Ovary (tissue), 9 donors: ENCODE data around the gene RDH12. TPM values are rescaled to one million over a fixed set of nuclear protein-coding genes. Genes with fewer than 3 reads are reported as not detected.

ENCODE experiments used
- DNase-seq, 5 donors: peaks; one replicate each; pipeline ENCODE4 v3.0.0-alpha.2; 2019 to 2020
- H3K27ac ChIP-seq, 2 donors: fragments of 200-600 bp; one replicate each; pipeline versions ENCODE4 v1.5.1 to v1.8.0; 2019 to 2022
- H3K27me3 ChIP-seq: fragments of 200-600 bp; one replicate; pipeline ENCODE4 v1.8.0; 2022
- H3K36me3 ChIP-seq: fragments of 200-600 bp; sonication (generic); one replicate; pipeline ENCODE4 v1.5.1; 2019
- H3K4me1 ChIP-seq: one replicate; pipeline ENCODE4 v1.8.1; 2013; ENCODE audit warnings: mild to moderate bottlenecking, moderate library complexity; ENCODE audit not compliant: insufficient read depth
- H3K4me3 ChIP-seq: fragments of 200-600 bp; sonication (generic); one replicate; pipeline ENCODE4 v1.5.1; 2017
- H3K9me3 ChIP-seq, 2 donors: fragments of 200-600 bp in 1 of 2; sonication (generic) in 1 of 2; one replicate each; pipeline versions ENCODE4 v1.5.1 to v1.8.1; 2013 to 2019; ENCODE audit warnings: mild to moderate bottlenecking in 1 of 2, moderate library complexity in 1 of 2
- EP300 ChIP-seq: sonication (generic); formaldehyde crosslinking; IDR thresholded peaks from one replicate; pipeline ENCODE4 v1.6.1; 2017; ENCODE audit warnings: antibody characterized with exemption
- POLR2A ChIP-seq: fragments of 450-650 bp; IDR thresholded peaks from one replicate; pipeline ENCODE4 v1.6.1; 2017; ENCODE audit warnings: antibody characterized with exemption, mild to moderate bottlenecking, moderate library complexity
- WGBS, 3 donors: extraction: QIAGEN DNeasy Blood & Tissue Kit in 1 of 3; methylation state at CpG; one replicate each; pipeline versions ENCODE4 v1.1.5 to v1.1.7; 2013 to 2017; 5-methylcytosine and 5-hydroxymethylcytosine counted together
- intact Hi-C, 4 donors: fragments of 100-400 bp; cut with DNase I; formaldehyde crosslinking; loops; one replicate each; pipeline versions ENCODE4 v1.11.0 to v1.15.1; 2022 to 2023
- polyA plus RNA-seq, 2 donors: library from polyadenylated mRNA; stranded (reverse); fragments of 200-250 nt in 1 of 2; fragments of 350-450 nt in 1 of 2; fragmentation: Illumina TruSeq in 1 of 2; extraction: RNeasy Lipid Tissue Mini Kit (QIAGEN cat#74804) in 1 of 2; gene quantifications; one replicate each; pipeline ENCODE4 v1.2.3, GENCODE V29; 2013 to 2014
- total RNA-seq, 7 donors: library from RNA; depleted of rRNA in 2 of 7; stranded (reverse); fragments of >200 nt in 2 of 7; fragmentation: NEBNext Ultra II Directional in 3 of 7; extraction: Animal tissue kit (Norgen Biotek cat#: 25700) in 3 of 7; gene quantifications; one replicate each; pipeline versions ENCODE4 v1.1.0 to v1.2.4, GENCODE V29; 2016 to 2023
- TF ChIP-seq, protein P1 (sequence below), 3 donors: fragments of 450-650 bp in 2 of 3; fragments of 200-600 bp in 1 of 3; IDR thresholded peaks; one replicate each; pipeline versions ENCODE4 v1.5.1 to v1.8.0; 2016 to 2022; ENCODE audit warnings: antibody characterized with exemption in 3 of 3, mild to moderate bottlenecking in 1 of 3
- donor health status: DM: no; HTN: no; CAD: no; lungs with moderate emphysema.
- donor health status: DM: no; HTN: no; CAD: no.
- donor health status: Bipolar disorder and iron deficiency.
- donor health status: DM: yes; HTN: yes; CAD: no.
- donor health status: DM: no; HTN: no; CAD: no.
- donor health status: DM: yes; HTN: yes; CAD: no.

RDH12 gene
- total and polyA plus RNA-seq, 9 donors: 0.10 to 0.30 TPM; not detected in 7

DNA sequence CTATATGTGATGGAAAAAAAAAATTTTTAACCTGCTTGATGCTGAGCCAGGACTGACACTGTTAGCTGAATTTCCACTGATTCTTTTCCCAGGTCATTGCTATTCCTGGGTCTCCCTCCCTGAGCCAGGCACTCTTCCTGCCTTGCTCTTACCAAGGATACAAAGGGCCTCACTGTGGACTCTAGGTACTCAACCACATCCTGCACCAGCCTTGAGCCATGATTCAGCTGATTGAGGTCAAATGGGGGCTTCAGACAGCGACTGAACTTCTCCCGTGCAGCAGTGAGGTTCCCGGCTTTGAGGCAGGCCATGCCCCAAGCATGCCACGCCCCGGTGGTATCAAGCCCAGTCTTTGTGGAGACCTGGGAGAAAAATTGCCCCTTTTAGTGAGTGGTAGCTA is 60.4 kb downstream of the RDH12 start:
- H3K27me3 ChIP-seq: no peaks in the 10 kb centered on the region
- H3K27ac ChIP-seq: no peak overlapping the region
- 83 to 92% (median 85%) methylated on average over 5 of the region's 5 CpGs for WGBS, 3 donors
- no peak for TF ChIP-seq EP300
- TF ChIP-seq, protein P1, sequence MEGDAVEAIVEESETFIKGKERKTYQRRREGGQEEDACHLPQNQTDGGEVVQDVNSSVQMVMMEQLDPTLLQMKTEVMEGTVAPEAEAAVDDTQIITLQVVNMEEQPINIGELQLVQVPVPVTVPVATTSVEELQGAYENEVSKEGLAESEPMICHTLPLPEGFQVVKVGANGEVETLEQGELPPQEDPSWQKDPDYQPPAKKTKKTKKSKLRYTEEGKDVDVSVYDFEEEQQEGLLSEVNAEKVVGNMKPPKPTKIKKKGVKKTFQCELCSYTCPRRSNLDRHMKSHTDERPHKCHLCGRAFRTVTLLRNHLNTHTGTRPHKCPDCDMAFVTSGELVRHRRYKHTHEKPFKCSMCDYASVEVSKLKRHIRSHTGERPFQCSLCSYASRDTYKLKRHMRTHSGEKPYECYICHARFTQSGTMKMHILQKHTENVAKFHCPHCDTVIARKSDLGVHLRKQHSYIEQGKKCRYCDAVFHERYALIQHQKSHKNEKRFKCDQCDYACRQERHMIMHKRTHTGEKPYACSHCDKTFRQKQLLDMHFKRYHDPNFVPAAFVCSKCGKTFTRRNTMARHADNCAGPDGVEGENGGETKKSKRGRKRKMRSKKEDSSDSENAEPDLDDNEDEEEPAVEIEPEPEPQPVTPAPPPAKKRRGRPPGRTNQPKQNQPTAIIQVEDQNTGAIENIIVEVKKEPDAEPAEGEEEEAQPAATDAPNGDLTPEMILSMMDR (IDR thresholded peaks at IDR 0.05): no peak
- no peak for TF ChIP-seq POLR2A
- no peaks in the 10 kb centered on the region for H3K36me3 ChIP-seq
- H3K4me1 ChIP-seq: no peaks in the 10 kb centered on the region
- H3K4me3 ChIP-seq: no peak overlapping the region
- intact Hi-C loops: no loop called here
- no peaks in the 10 kb centered on the region for H3K9me3 ChIP-seq
- no peak for DNase-seq

DNA sequence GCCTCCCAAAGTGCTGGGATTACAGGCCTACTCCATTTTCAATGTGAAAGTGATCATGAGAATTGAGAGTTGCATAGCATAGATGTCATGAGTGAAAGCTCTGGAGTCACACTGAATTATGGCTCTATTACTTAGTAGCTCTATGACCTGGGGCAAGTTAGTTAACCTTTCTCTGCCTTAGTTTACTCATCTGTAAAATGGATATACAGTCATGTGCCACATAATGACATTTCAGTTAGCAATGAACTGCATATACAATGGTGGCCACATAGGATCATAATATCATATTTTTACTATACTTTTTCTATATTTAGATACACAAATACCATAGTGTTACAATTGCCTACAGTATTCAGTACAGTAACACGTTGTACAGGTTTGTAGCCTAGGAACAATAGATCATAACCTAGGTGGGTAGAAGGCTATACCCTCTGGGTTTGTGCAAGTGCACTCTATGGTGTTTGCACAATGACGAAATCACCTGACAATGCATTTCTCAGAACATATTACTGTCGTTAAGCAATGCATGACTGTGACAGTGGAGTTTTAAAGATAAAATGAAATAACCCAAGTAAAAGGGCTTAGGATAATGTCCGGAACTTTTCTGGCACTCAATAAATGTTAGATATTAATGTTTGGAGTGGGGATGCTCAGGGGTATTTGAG is 61.6 kb downstream of the RDH12 start:
- no peak for TF ChIP-seq POLR2A
- TF ChIP-seq EP300: no peak
- TF ChIP-seq, protein P1 (IDR thresholded peaks at IDR 0.05): no peak
- Histone ChIP-seq H3K27me3 (no peaks in the 10 kb centered on the region), H3K4me3 (no peak overlapping the region), H3K27ac (no peak overlapping the region), H3K4me1 (no peaks in the 10 kb centered on the region), H3K36me3 (no peaks in the 10 kb centered on the region), H3K9me3 (no peaks in the 10 kb centered on the region)
- intact Hi-C loops: no loop called here
- DNase-seq: no peak
- 85 to 91% (median 87%) methylated on average over 4 of the region's 4 CpGs for WGBS, 3 donors

DNA sequence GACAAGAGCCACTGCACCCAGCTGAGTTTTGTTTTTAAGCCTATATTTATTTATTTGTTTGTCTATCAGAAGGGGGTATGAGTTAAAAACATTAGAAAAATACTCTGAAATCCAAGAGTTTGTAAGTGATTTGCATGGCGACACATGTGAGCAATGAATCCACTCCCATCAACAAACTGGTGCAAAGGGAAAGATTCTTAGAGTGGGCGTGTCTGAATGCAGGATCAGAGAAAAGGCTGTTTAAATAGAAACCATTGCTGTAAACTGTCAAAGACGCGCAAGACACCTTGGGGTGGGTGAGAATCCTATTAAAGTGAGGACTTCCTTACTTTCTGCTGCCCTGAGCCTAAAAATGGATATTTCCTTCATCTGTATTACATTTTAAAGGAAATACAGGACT is 62.8 kb downstream of the RDH12 start:
- no peaks in the 10 kb centered on the region for H3K36me3 ChIP-seq
- DNase-seq: no peak
- no peaks in the 10 kb centered on the region for H3K9me3 ChIP-seq
- no peak overlapping the region for H3K27ac ChIP-seq
- no peaks in the 10 kb centered on the region for H3K27me3 ChIP-seq
- no peak overlapping the region for H3K4me3 ChIP-seq
- intact Hi-C loops: no loop called here
- TF ChIP-seq EP300: no peak
- TF ChIP-seq, protein P1 (IDR thresholded peaks at IDR 0.05): no peak
- no peak for TF ChIP-seq POLR2A
- 88 to 95% (median 92%) methylated on average over 4 of the region's 4 CpGs for WGBS, 3 donors
- H3K4me1 ChIP-seq: no peaks in the 10 kb centered on the region

DNA sequence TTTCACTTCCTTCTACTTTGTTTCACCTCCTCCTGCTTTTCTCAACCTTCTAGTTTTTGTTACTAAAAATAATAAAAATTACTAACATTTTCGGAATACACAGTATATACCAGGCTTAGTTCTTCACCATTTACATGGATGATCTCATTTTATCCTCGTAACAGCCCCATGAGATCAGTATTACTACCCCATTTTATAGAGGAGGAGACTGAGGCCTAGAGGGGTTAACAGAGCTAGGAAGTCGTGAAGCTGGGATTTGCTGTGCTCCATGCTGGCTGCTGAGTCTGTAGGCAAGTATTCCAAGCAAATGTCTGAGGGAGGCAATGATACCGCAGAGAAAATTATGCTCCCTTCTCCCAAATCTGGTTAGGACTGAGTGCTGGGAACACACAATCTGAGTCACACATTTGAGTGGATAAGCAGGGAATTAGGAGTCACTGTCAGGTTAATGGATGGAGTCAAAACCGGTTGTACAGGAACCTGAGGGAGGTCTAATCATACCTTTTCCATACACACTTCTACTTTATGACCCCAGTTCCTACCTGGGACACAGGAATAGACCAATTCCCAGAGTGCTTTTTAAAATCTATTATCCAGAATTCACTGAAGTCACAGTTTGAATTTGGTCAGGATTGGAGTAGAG is 63.6 kb downstream of the RDH12 start:
- Histone ChIP-seq H3K9me3 (no peaks in the 10 kb centered on the region), H3K4me3 (no peak overlapping the region), H3K4me1 (no peaks in the 10 kb centered on the region), H3K27ac (no peak overlapping the region), H3K27me3 (no peaks in the 10 kb centered on the region), H3K36me3 (no peaks in the 10 kb centered on the region)
- WGBS, 3 donors: 86 to 87% (median 86%) methylated on average over 5 of the region's 5 CpGs
- intact Hi-C loops: no loop called here
- DNase-seq: no peak
- TF ChIP-seq EP300 (no peak), POLR2A (no peak)
- TF ChIP-seq, protein P1 (IDR thresholded peaks at IDR 0.05): no peak
